ENCODE measurements around the gene LHFPL6. TPM values are rescaled to one million over a fixed set of nuclear protein-coding genes. Genes with fewer than 3 reads are reported as not detected.

LHFPL6 gene
- total RNA-seq, 2 experiments from 2014 or later = 2.7 to 3.0 TPM

- H3K9me3 Mint-ChIP-seq = no peaks in the 10 kb centered on the region
- DNase-seq = no peak
- POLR2A ChIA-PET = no interaction called here
- no peaks in the 10 kb centered on the region for H3K4me1 Mint-ChIP-seq (ENCODE audit: low read depth)
- CTCF ChIA-PET = no interaction called here
- H3K36me3 Mint-ChIP-seq = no peaks in the 10 kb centered on the region
- H3K27ac Mint-ChIP-seq = no peak overlapping the region
- intact Hi-C loops (cut with micrococcal nuclease) = no loop called here
- peaks cover 15% of the 10 kb centered on the region for H3K27me3 Mint-ChIP-seq
- H3K4me3 Mint-ChIP-seq = no peak overlapping the region
These were observed 78.2 kb downstream of the LHFPL6 start for GRCh38 chr13:39524795-39525194.

- no peaks in the 10 kb centered on the region for H3K36me3 Mint-ChIP-seq
- ChIA-PET POLR2A (no interaction called here), CTCF (no interaction called here)
- no peak overlapping the region for H3K4me3 Mint-ChIP-seq
- intact Hi-C loops (cut with micrococcal nuclease) = no loop called here
- no peaks in the 10 kb centered on the region for H3K9me3 Mint-ChIP-seq
- H3K27me3 Mint-ChIP-seq = peaks cover 11% of the 10 kb centered on the region
- H3K27ac Mint-ChIP-seq = no peak overlapping the region
- no peaks in the 10 kb centered on the region for H3K4me1 Mint-ChIP-seq (ENCODE audit: low read depth)
- no peak for DNase-seq
These were observed 80.7 kb downstream of the LHFPL6 start for GRCh38 chr13:39522329-39522728.

- ChIA-PET POLR2A (no interaction called here), CTCF (no interaction called here)
- Mint-ChIP-seq H3K36me3 (no peaks in the 10 kb centered on the region), H3K9me3 (no peaks in the 10 kb centered on the region), H3K27me3 (peaks cover 11% of the 10 kb centered on the region), H3K27ac (no peak overlapping the region), H3K4me1 (ENCODE audit: low read depth) (no peaks in the 10 kb centered on the region), H3K4me3 (no peak overlapping the region)
- intact Hi-C loops (cut with micrococcal nuclease) = no loop called here
- no peak for DNase-seq
These were observed 81.3 kb downstream of the LHFPL6 start for GRCh38 chr13:39521701-39522100.

GRCh38 chr13:39516096-39516495 is 86.9 kb downstream of the LHFPL6 start:
- no peak for DNase-seq
- no peaks in the 10 kb centered on the region for H3K4me1 Mint-ChIP-seq (ENCODE audit: low read depth)
- no peaks in the 10 kb centered on the region for H3K36me3 Mint-ChIP-seq
- no peaks in the 10 kb centered on the region for H3K9me3 Mint-ChIP-seq
- H3K27ac Mint-ChIP-seq = no peak overlapping the region
- ChIA-PET POLR2A (no interaction called here), CTCF (no interaction called here)
- H3K4me3 Mint-ChIP-seq = no peak overlapping the region
- peaks cover 2% of the 10 kb centered on the region for H3K27me3 Mint-ChIP-seq
- intact Hi-C loops (cut with micrococcal nuclease) = no loop called here

GRCh38 chr13:39515224-39515714 is 87.7 kb downstream of the LHFPL6 start:
- intact Hi-C loops (cut with micrococcal nuclease) = no loop called here
- no peak overlapping the region for H3K4me3 Mint-ChIP-seq
- POLR2A ChIA-PET = no interaction called here

GRCh38 chr13:39512687-39513086 is 90.3 kb downstream of the LHFPL6 start:
- ChIA-PET POLR2A (no interaction called here), CTCF (no interaction called here)
- no peak overlapping the region for H3K4me3 Mint-ChIP-seq
- no peaks in the 10 kb centered on the region for H3K9me3 Mint-ChIP-seq
- H3K27me3 Mint-ChIP-seq = peaks cover 8% of the 10 kb centered on the region
- intact Hi-C loops (cut with micrococcal nuclease) = no loop called here
- no peak overlapping the region for H3K27ac Mint-ChIP-seq
- no peaks in the 10 kb centered on the region for H3K4me1 Mint-ChIP-seq (ENCODE audit: low read depth)
- DNase-seq = no peak
- no peaks in the 10 kb centered on the region for H3K36me3 Mint-ChIP-seq

More at GRCh38 chr13:39515224-39515714, 87.7 kb downstream of the LHFPL6 start:
- CTCF ChIA-PET = no interaction called here
- Mint-ChIP-seq H3K9me3 (no peaks in the 10 kb centered on the region), H3K27me3 (peaks cover 4% of the 10 kb centered on the region), H3K27ac (no peak overlapping the region), H3K4me1 (ENCODE audit: low read depth) (no peaks in the 10 kb centered on the region), H3K36me3 (no peaks in the 10 kb centered on the region)
- no peak for DNase-seq

- Mint-ChIP-seq H3K4me3 (no peak overlapping the region), H3K36me3 (no peaks in the 10 kb centered on the region), H3K4me1 (ENCODE audit: low read depth) (no peaks in the 10 kb centered on the region), H3K27me3 (peaks cover 8% of the 10 kb centered on the region), H3K27ac (no peak overlapping the region), H3K9me3 (no peaks in the 10 kb centered on the region)
- intact Hi-C loops (cut with micrococcal nuclease) = no loop called here
- no peak for DNase-seq
- CTCF ChIA-PET = no interaction called here
- POLR2A ChIA-PET = no interaction called here
These were observed 92.7 kb downstream of the LHFPL6 start for GRCh38 chr13:39510316-39510695.

GRCh38 chr13:39509616-39510315 is 93.2 kb downstream of the LHFPL6 start:
- Mint-ChIP-seq H3K9me3 (no peaks in the 10 kb centered on the region), H3K27me3 (peaks cover 8% of the 10 kb centered on the region), H3K4me1 (ENCODE audit: low read depth) (no peaks in the 10 kb centered on the region), H3K27ac (no peak overlapping the region), H3K36me3 (no peaks in the 10 kb centered on the region), H3K4me3 (no peak overlapping the region)
- intact Hi-C loops (cut with micrococcal nuclease) = no loop called here
- no peak for DNase-seq
- ChIA-PET POLR2A (no interaction called here), CTCF (no interaction called here)

GRCh38 chr13:39506559-39507390 is 96.2 kb downstream of the LHFPL6 start:
- CTCF ChIA-PET = interaction anchor here (1.2 kb wide), 1 partner anchor 110 kb away, joined by 3 read pairs; no protein-coding TSS in a partner anchor
- no peaks in the 10 kb centered on the region for H3K36me3 Mint-ChIP-seq

GRCh38 chr13:39505151-39505550 is 97.8 kb downstream of the LHFPL6 start:
- ChIA-PET CTCF (no interaction called here), POLR2A (no interaction called here)
- Mint-ChIP-seq H3K27me3 (peaks cover 5% of the 10 kb centered on the region), H3K4me1 (ENCODE audit: low read depth) (no peaks in the 10 kb centered on the region), H3K27ac (no peak overlapping the region), H3K36me3 (no peaks in the 10 kb centered on the region), H3K9me3 (no peaks in the 10 kb centered on the region), H3K4me3 (no peak overlapping the region)
- intact Hi-C loops (cut with micrococcal nuclease) = no loop called here
- no peak for DNase-seq

More at GRCh38 chr13:39506559-39507390, 96.2 kb downstream of the LHFPL6 start:
- DNase-seq = no peak
- no peak overlapping the region for H3K4me3 Mint-ChIP-seq
- intact Hi-C loops (cut with micrococcal nuclease) = no loop called here
- H3K4me1 Mint-ChIP-seq (ENCODE audit: low read depth) = no peaks in the 10 kb centered on the region
- POLR2A ChIA-PET = no interaction called here
- no peak overlapping the region for H3K27ac Mint-ChIP-seq
- H3K27me3 Mint-ChIP-seq = peaks cover 6% of the 10 kb centered on the region
- no peaks in the 10 kb centered on the region for H3K9me3 Mint-ChIP-seq

- no peak overlapping the region for H3K27ac Mint-ChIP-seq
- no peaks in the 10 kb centered on the region for H3K36me3 Mint-ChIP-seq
- no peaks in the 10 kb centered on the region for H3K9me3 Mint-ChIP-seq
- H3K4me3 Mint-ChIP-seq = no peak overlapping the region
- POLR2A ChIA-PET = no interaction called here
- no peak for DNase-seq
- H3K27me3 Mint-ChIP-seq = no peaks in the 10 kb centered on the region
- intact Hi-C loops (cut with micrococcal nuclease) = no loop called here
- H3K4me1 Mint-ChIP-seq (ENCODE audit: low read depth) = no peaks in the 10 kb centered on the region
- CTCF ChIA-PET = no interaction called here
These were observed 99.9 kb downstream of the LHFPL6 start for GRCh38 chr13:39503048-39503447.

- POLR2A ChIA-PET = no interaction called here
- intact Hi-C loops (cut with micrococcal nuclease) = no loop called here
- Mint-ChIP-seq H3K36me3 (no peaks in the 10 kb centered on the region), H3K27me3 (no peaks in the 10 kb centered on the region), H3K27ac (no peak overlapping the region), H3K4me3 (no peak overlapping the region), H3K4me1 (ENCODE audit: low read depth) (no peaks in the 10 kb centered on the region), H3K9me3 (no peaks in the 10 kb centered on the region)
- CTCF ChIA-PET = no interaction called here
- no peak for DNase-seq
These were observed 101.2 kb downstream of the LHFPL6 start for GRCh38 chr13:39501702-39502324.

Data from activated CD4-positive, alpha-beta memory T cell treated with anti-CD3 and anti-CD28 coated beads for 36 hours (primary cell).